ENCODE results near the gene NTNG1. TPM values are rescaled to one million over a fixed set of nuclear protein-coding genes. Genes with fewer than 3 reads are reported as not detected.

NTNG1 gene
- total and polyA plus RNA-seq, 2 of the 4 experiments (the other 2 are of a cell fraction): 1.2 to 2.3 TPM

- Histone ChIP-seq H3K56ac (ENCODE audit: extremely low read depth, insufficient read depth, low read length) (no peak overlapping the region), H3K27ac (ENCODE audit: insufficient read depth, low read length) (no peak overlapping the region), H2BK5ac (ENCODE audit: low read depth, low read length, poor library complexity, severe bottlenecking) (no peak overlapping the region), H3K9ac (ENCODE audit: low read depth, low read length) (no peak overlapping the region), H4K8ac (ENCODE audit: low read depth in 2 of 2, low read length in 2 of 2) (no peak overlapping the region), H2AFZ (replicated peaks; ENCODE audit: low read length, poor library complexity) (no peak overlapping the region), H3K27me3 (ENCODE audit: control insufficient read depth, insufficient read depth, low read length) (no peaks in the 10 kb centered on the region), H2AK5ac (ENCODE audit: low read depth, low read length) (no peak overlapping the region), H3K9me3 (ENCODE audit: control insufficient read depth, insufficient read depth, low read length) (no peaks in the 10 kb centered on the region), H3K23ac (ENCODE audit: low read depth, low read length) (no peak overlapping the region), H4K5ac (ENCODE audit: low read depth, low read length) (no peak overlapping the region), H2AK9ac (replicated peaks; ENCODE audit: low read depth, low read length, poor library complexity) (no peak overlapping the region), H3K9me1 (ENCODE audit: insufficient read depth, low read length) (no peaks in the 10 kb centered on the region), H2BK20ac (ENCODE audit: low read depth, low read length) (no peak overlapping the region), H4K91ac (ENCODE audit: insufficient read depth, low read depth, low read length) (no peak overlapping the region), H3K4ac (ENCODE audit: low read depth, low read length) (no peak overlapping the region), H4K20me1 (ENCODE audit: insufficient read depth, low read length) (no peaks in the 10 kb centered on the region), H3K18ac (ENCODE audit: low read depth, low read length) (no peak overlapping the region), H2BK120ac (ENCODE audit: low read depth, low read length) (no peak overlapping the region), H3K36me3 (ENCODE audit: control insufficient read depth, insufficient read depth, low read length) (no peaks in the 10 kb centered on the region), H3K79me1 (ENCODE audit: low read depth in 1 of 2, low read length in 2 of 2) (no peaks in the 10 kb centered on the region), H3K4me2 (ENCODE audit: low read depth, low read length) (no peak overlapping the region), H2BK15ac (ENCODE audit: low read depth, low read length) (no peak overlapping the region), H3K14ac (replicated peaks; ENCODE audit: low read depth, low read length) (no peak overlapping the region), H3K4me1 (ENCODE audit: control insufficient read depth, insufficient read depth, low read length) (no peaks in the 10 kb centered on the region), H3K4me3 (ENCODE audit: insufficient read depth, low read depth, low read length) (no peak overlapping the region)
- DNase-seq: no peak
- ATAC-seq (ENCODE audit: low read depth): no peak
- ChIA-PET POLR2A (ENCODE audit: unreplicated experiment) (no interaction called here), CTCF (no interaction called here)
- dilution Hi-C loops (cut with HindIII; ENCODE audit: low sequenced_read_pairs, unreplicated experiment): no loop called here
- no TSS peak for BruUV-seq (replicated peaks)
- WGBS, 2 experiments (ENCODE audit: extremely low coverage in 2 of 2, insufficient read length in 1 of 2): no CpG with 5 or more reads among the region's 2 CpGs
- in situ Hi-C loops (cut with MboI; ENCODE audit: low sequenced_read_pairs): no loop called here
- intact Hi-C loops (cut with micrococcal nuclease): no loop called here
- TF ChIP-seq SMC3 (IDR thresholded peaks at IDR 0.05; ENCODE audit: low read depth, low read length) (no peak), MAFK (IDR thresholded peaks at IDR 0.05; ENCODE audit: low read depth, low read length) (no peak), CEBPB (IDR thresholded peaks at IDR 0.05; ENCODE audit: low read depth, low read length) (no peak), MXI1 (IDR thresholded peaks at IDR 0.05; ENCODE audit: borderline replicate concordance, low read depth, low read length) (no peak), BHLHE40 (IDR thresholded peaks at IDR 0.05; ENCODE audit: low read depth, low read length) (no peak), RCOR1 (IDR thresholded peaks at IDR 0.05; ENCODE audit: insufficient replicate concordance, low read length) (no peak), RAD21 (IDR thresholded peaks at IDR 0.05; ENCODE audit: low read length) (no peak), MAZ (IDR thresholded peaks at IDR 0.05; ENCODE audit: borderline replicate concordance, low read depth, low read length) (no peak), NFE2L2 (IDR thresholded peaks at IDR 0.05; ENCODE audit: low read depth, low read length) (no peak), CHD1 (IDR thresholded peaks at IDR 0.05; ENCODE audit: low read depth, low read length) (no peak), USF2 (IDR thresholded peaks at IDR 0.05; ENCODE audit: low read depth, low read length) (no peak), POLR2A (IDR thresholded peaks at IDR 0.05; ENCODE audit: low read depth, low read length) (no peak), RFX5 (IDR thresholded peaks at IDR 0.05; ENCODE audit: low read depth, low read length) (no peak), CTCF (conservative IDR thresholded peaks at IDR 0.05; ENCODE audit: low read depth, low read length) (no peak), ELK1 (IDR thresholded peaks at IDR 0.05; ENCODE audit: borderline replicate concordance, low read depth, low read length) (no peak), FOS (IDR thresholded peaks at IDR 0.05; ENCODE audit: low read depth, low read length) (no peak)
Observed at GRCh38 chr1:107184888-107185287, 44.0 kb downstream of the NTNG1 start.

Data from IMR-90 (cell line).